Endothelial cell of umbilical vein (primary cell): ENCODE data around the gene RFK. TPM values are rescaled to one million over a fixed set of nuclear protein-coding genes. Genes with fewer than 3 reads are reported as not detected.

ENCODE experiments used
- BruUV-seq: library from RNA; stranded (reverse); fragments of 400-500 nt; replicated peaks from 2 replicates; lab custom pipeline; 2021; lab: Mats Ljungman, UMichigan
- CTCF ChIA-PET: fragments of 300-600, 350-600 bp; sonication (Branson Sonifier 250); formaldehyde crosslinking; loops from one replicate; lab custom pipeline; 2021; ENCODE audit warnings: antibody characterized with exemption, inconsistent platforms; lab: Charles Lee
- POLR2A ChIA-PET: fragments of 300-600, 350-600 bp; sonication (Branson Sonifier 250); formaldehyde crosslinking; loops from one replicate; lab custom pipeline; 2021; ENCODE audit warnings: antibody characterized with exemption, inconsistent platforms; lab: Charles Lee
- DNase-seq: peaks from one replicate; pipeline ENCODE4 v3.0.0-alpha.2; 2011; ENCODE audit warnings: low read depth, low spot score
- FAIRE-seq: peaks from 2 replicates; lab custom pipeline; 2011; peaks lifted over from hg19 to GRCh38; lab: Jason Lieb, UNC
- H2AFZ ChIP-seq: 2 replicates; pipeline ENCODE4 v1.6.0; 2012; ENCODE audit warnings: low read depth, low read length, control low read depth, inconsistent platforms
- H3K27ac ChIP-seq: 2 replicates; pipeline ENCODE4 v1.5.1; 2011; ENCODE audit warnings: low read depth, mild to moderate bottlenecking, control low read depth, low read length, moderate library complexity; ENCODE audit not compliant: insufficient read depth
- H3K27me3 ChIP-seq, 2 experiments: 2 replicates each; pipeline versions ENCODE4 v1.6.0 to v1.6.1; 2011; ENCODE audit warnings: low read length in 2 of 2, mixed read lengths in 1 of 2; ENCODE audit not compliant: control insufficient read depth in 2 of 2, insufficient read depth in 2 of 2
- H3K36me3 ChIP-seq, 2 experiments: 2 replicates in 1 of 2; 3 replicates in 1 of 2; pipeline ENCODE4 v1.5.1; 2011; ENCODE audit warnings: low read length in 2 of 2, mild to moderate bottlenecking in 1 of 2, moderate library complexity in 1 of 2; ENCODE audit not compliant: control insufficient read depth in 2 of 2, insufficient read depth in 2 of 2; ENCODE audit errors: extremely low read depth in 1 of 2
- H3K4me1 ChIP-seq: 3 replicates; pipeline ENCODE4 v1.5.1; 2011; ENCODE audit warnings: mild to moderate bottlenecking, low read length; ENCODE audit not compliant: control insufficient read depth, insufficient read depth; ENCODE audit errors: extremely low read depth
- H3K4me2 ChIP-seq: 2 replicates; pipeline ENCODE4 v1.6.1; 2011; ENCODE audit warnings: low read length, control low read depth, mixed read lengths; ENCODE audit not compliant: insufficient read depth
- H3K4me3 ChIP-seq, 3 experiments: fragments of 200-600 bp in 1 of 3; sonication (generic), shearing (Covaris generic) in 1 of 3; replicated peaks in 1 of 3; 2 replicates each; pipeline ENCODE4 v1.5.1; 2011 to 2016; ENCODE audit warnings: control low read depth in 3 of 3, low read length in 3 of 3, mild to moderate bottlenecking in 2 of 3, inconsistent platforms in 1 of 3, low read depth in 1 of 3, moderate library complexity in 1 of 3; ENCODE audit not compliant: insufficient read depth in 1 of 3
- H3K79me2 ChIP-seq: 2 replicates; pipeline ENCODE4 v1.6.0; 2012; ENCODE audit warnings: low read length, inconsistent platforms; ENCODE audit not compliant: control insufficient read depth, insufficient read depth
- H3K9ac ChIP-seq: replicated peaks from 2 replicates; pipeline ENCODE3; 2011; ENCODE audit warnings: low read length, control low read depth; ENCODE audit not compliant: insufficient read depth; ENCODE audit errors: extremely low read depth
- H3K9me1 ChIP-seq: replicated peaks from 3 replicates; pipeline ENCODE4 v1.6.0; 2011; ENCODE audit warnings: mild to moderate bottlenecking, low read length; ENCODE audit not compliant: control insufficient read depth, insufficient read depth; ENCODE audit errors: extremely low read depth
- H3K9me3 ChIP-seq: replicated peaks from 2 replicates; pipeline ENCODE4 v1.5.1; 2012; ENCODE audit warnings: low read length, inconsistent platforms; ENCODE audit not compliant: control insufficient read depth, insufficient read depth
- H4K20me1 ChIP-seq: replicated peaks from 2 replicates; pipeline ENCODE3; 2011; ENCODE audit warnings: mild to moderate bottlenecking, low read length; ENCODE audit not compliant: control insufficient read depth, insufficient read depth; ENCODE audit errors: extremely low read depth
- EZH2 ChIP-seq: IDR thresholded peaks from 2 replicates; pipeline ENCODE4 v1.6.1; 2012; ENCODE audit warnings: borderline replicate concordance, low read depth, mild to moderate bottlenecking, moderate library complexity, low read length, inconsistent platforms; ENCODE audit not compliant: severe bottlenecking
- FOS ChIP-seq: IDR thresholded peaks from 2 replicates; pipeline ENCODE4 v1.6.1; 2011; ENCODE audit warnings: mild to moderate bottlenecking, low read length, moderate library complexity, borderline replicate concordance; ENCODE audit not compliant: insufficient read depth
- GATA2 ChIP-seq: IDR thresholded peaks from 2 replicates; pipeline ENCODE4 v1.7.0; 2011; ENCODE audit warnings: low read depth, mild to moderate bottlenecking, moderate library complexity, mixed read lengths, low read length; ENCODE audit not compliant: insufficient read length, insufficient read depth
- JUN ChIP-seq: IDR thresholded peaks from 2 replicates; pipeline ENCODE4 v1.6.1; 2011; ENCODE audit warnings: borderline replicate concordance, low read depth; ENCODE audit not compliant: insufficient read length, insufficient read depth
- MYC ChIP-seq: IDR thresholded peaks from one replicate; pipeline ENCODE4 v1.6.1; 2011; ENCODE audit warnings: mild to moderate bottlenecking, low read depth, low read length
- POLR2A ChIP-seq: IDR thresholded peaks from 2 replicates; pipeline ENCODE4 v1.6.1; 2012; ENCODE audit warnings: low read depth, mild to moderate bottlenecking, control low read depth, low read length
- POLR2AphosphoS5 ChIP-seq: IDR thresholded peaks from 2 replicates; pipeline ENCODE4 v1.6.1; 2012; ENCODE audit warnings: low read depth, mild to moderate bottlenecking, control low read depth, low read length, moderate library complexity; ENCODE audit not compliant: insufficient read depth
- dilution Hi-C: fragments of 300-500 bp; cut with MboI; formaldehyde crosslinking; loops from one replicate; pipeline ENCODE4 v1.15.0; 2019; ENCODE audit warnings: low sequenced_read_pairs; ENCODE audit not compliant: extremely low pct_ligation_motif_present
- intact Hi-C: fragments of 100-400 bp; cut with micrococcal nuclease; formaldehyde crosslinking; loops from one replicate; pipeline ENCODE4 v1.10.0; 2022
- polyA plus RNA-seq, 4 experiments: library from polyadenylated mRNA; depleted of rRNA in 3 of 4; stranded (reverse) in 3 of 4; unstranded in 1 of 4; fragments of >200 nt; gene quantifications; 2 replicates each; pipeline versions ENCODE4 v1.2.1 to v1.2.3, GENCODE V29; 2011 to 2012; ENCODE audit warnings: missing spikeins in 1 of 4
- total RNA-seq: library from RNA; stranded (reverse); gene quantifications from 2 replicates; pipeline ENCODE4 v1.2.3, GENCODE V29; 2021
- TF ChIP-seq, protein P1 (sequence below), 2 donors: IDR thresholded peaks; 1 replicate in 1 of 2; 2 replicates in 1 of 2; pipeline ENCODE4 v1.5.1; 2011; ENCODE audit warnings: low read length in 2 of 2, mild to moderate bottlenecking in 2 of 2, moderate library complexity in 2 of 2, control low read depth in 1 of 2, inconsistent platforms in 1 of 2, low read depth in 1 of 2; ENCODE audit not compliant: insufficient read depth in 1 of 2; ENCODE audit errors: extremely low read depth in 1 of 2
- TF ChIP-seq, protein P2 (sequence below): IDR thresholded peaks from 2 replicates; pipeline ENCODE4 v1.6.1; 2011; ENCODE audit not compliant: insufficient read depth, insufficient read length

Gene RFK
- total and polyA plus RNA-seq, 2 donors (not counting 3 experiments of a cell fraction or from before 2014, with no cell fraction given), result 18.1 to 32.9 TPM

DNA sequence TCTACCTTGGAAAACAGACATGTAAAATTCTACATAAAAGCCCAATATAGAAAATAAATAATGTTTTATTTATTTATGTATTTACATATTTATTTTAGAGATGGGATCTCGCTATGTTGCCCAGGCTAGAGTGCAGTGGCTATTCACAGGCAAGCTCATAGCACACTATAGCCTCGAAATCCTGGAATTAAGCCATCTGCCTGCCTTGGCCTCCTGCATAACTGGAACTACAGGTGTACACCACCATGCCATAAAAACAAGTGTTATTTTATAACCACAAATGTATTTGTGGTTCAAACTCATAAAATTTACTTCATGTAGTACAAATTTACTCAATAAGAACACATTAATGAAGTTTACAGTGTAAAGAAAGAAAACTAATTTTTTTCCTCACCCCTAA lies 7.0 kb upstream of the RFK start:
- Histone ChIP-seq H3K4me3 (no peak overlapping the region), H3K4me1 (peaks cover 5% of the 10 kb centered on the region), H3K27me3 (no peaks in the 10 kb centered on the region), H3K79me2 (no peaks in the 10 kb centered on the region), H3K9me1 (no peaks in the 10 kb centered on the region), H3K27ac (no peak overlapping the region), H3K36me3 (no peaks in the 10 kb centered on the region), H4K20me1 (no peaks in the 10 kb centered on the region), H3K4me2 (no peak overlapping the region), H2AFZ (no peak overlapping the region), H3K9ac (no peak overlapping the region), H3K9me3 (no peaks in the 10 kb centered on the region)
- intact Hi-C loops, result no loop called here
- TF ChIP-seq, protein P1, sequence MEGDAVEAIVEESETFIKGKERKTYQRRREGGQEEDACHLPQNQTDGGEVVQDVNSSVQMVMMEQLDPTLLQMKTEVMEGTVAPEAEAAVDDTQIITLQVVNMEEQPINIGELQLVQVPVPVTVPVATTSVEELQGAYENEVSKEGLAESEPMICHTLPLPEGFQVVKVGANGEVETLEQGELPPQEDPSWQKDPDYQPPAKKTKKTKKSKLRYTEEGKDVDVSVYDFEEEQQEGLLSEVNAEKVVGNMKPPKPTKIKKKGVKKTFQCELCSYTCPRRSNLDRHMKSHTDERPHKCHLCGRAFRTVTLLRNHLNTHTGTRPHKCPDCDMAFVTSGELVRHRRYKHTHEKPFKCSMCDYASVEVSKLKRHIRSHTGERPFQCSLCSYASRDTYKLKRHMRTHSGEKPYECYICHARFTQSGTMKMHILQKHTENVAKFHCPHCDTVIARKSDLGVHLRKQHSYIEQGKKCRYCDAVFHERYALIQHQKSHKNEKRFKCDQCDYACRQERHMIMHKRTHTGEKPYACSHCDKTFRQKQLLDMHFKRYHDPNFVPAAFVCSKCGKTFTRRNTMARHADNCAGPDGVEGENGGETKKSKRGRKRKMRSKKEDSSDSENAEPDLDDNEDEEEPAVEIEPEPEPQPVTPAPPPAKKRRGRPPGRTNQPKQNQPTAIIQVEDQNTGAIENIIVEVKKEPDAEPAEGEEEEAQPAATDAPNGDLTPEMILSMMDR (IDR thresholded peaks at IDR 0.05; ENCODE audit: extremely low read depth in 1 of 2, insufficient read depth in 1 of 2, low read depth in 1 of 2, low read length in 2 of 2), result no peak
- no peak for TF ChIP-seq POLR2AphosphoS5
- TF ChIP-seq MYC, result no peak
- TF ChIP-seq, protein P2, sequence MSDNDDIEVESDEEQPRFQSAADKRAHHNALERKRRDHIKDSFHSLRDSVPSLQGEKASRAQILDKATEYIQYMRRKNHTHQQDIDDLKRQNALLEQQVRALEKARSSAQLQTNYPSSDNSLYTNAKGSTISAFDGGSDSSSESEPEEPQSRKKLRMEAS, result no peak
- TF ChIP-seq FOS, result no peak
- TF ChIP-seq POLR2A, result no peak
- TF ChIP-seq EZH2, result no peak
- no peak for TF ChIP-seq JUN
- no peak for TF ChIP-seq GATA2
- no peak for FAIRE-seq
- dilution Hi-C loops, result no loop called here
- ChIA-PET CTCF (interaction anchor here (1.0 to 2.1 kb wide), 6 partner anchors 18 to 313 kb away, joined by 3 to 9 read pairs (median 6); no protein-coding TSS in a partner anchor), POLR2A (no interaction called here)
- no peak for DNase-seq
- no TSS peak for BruUV-seq
